Lower leg skin (tissue), 3 donors: Measurements from ENCODE around the gene CREB3.

Experiments used
- CTCF ChIP-seq, 3 donors: fragments of 450-650 bp; IDR thresholded peaks; one replicate each; pipeline ENCODE4 v1.5.1; 2016; ENCODE audit warnings: antibody characterized with exemption in 3 of 3, mild to moderate bottlenecking in 3 of 3, moderate library complexity in 2 of 3
- POLR2A ChIP-seq, 2 donors: fragments of 450-650 bp; IDR thresholded peaks; one replicate each; pipeline ENCODE4 v1.6.1; 2016 to 2017; ENCODE audit warnings: antibody characterized with exemption in 2 of 2, mild to moderate bottlenecking in 1 of 2, moderate library complexity in 1 of 2

- TF ChIP-seq CTCF (IDR thresholded peaks at IDR 0.05) (no peak), POLR2A (IDR thresholded peaks at IDR 0.05) (no peak)
These were observed 12.9 kb upstream of the CREB3 start for GRCh38 chr9:35719546-35719945.
